H1 (cell line): ENCODE results near the gene RIBC2. TPM values are rescaled to one million over a fixed set of nuclear protein-coding genes. Genes with fewer than 3 reads are reported as not detected.
A peak's percentile ranks its signal among the peaks of the same experiment; 100 is the strongest.

Experiments
- BRCA1 ChIP-seq: IDR thresholded peaks from 2 replicates; pipeline ENCODE4 v1.6.1; 2012; ENCODE audit warnings: low read depth, low read length, improper control_type of control experiment
- POU5F1 ChIP-seq: IDR thresholded peaks from 2 replicates; pipeline ENCODE4 v1.6.1; 2011; ENCODE audit warnings: low read depth, mild to moderate bottlenecking, low read length, moderate library complexity
- ZNF274 ChIP-seq: IDR thresholded peaks from 2 replicates; pipeline ENCODE4 v1.7.0; 2012; ENCODE audit warnings: low read length, borderline replicate concordance; ENCODE audit errors: extremely low read depth
- polyA plus RNA-seq, 7 experiments: library from polyadenylated mRNA; depleted of rRNA in 3 of 7; stranded (reverse) in 5 of 7; unstranded in 2 of 7; fragments of >200 nt in 5 of 7; fragments of 200-250 nt in 2 of 7; gene quantifications; 1 replicate in 5 of 7; 2 replicates in 1 of 7; 4 replicates in 1 of 7; pipeline versions ENCODE4 v1.2.1 to v1.2.3, GENCODE V29; 2011 to 2013; ENCODE audit warnings: missing spikeins in 2 of 7, mixed read lengths in 2 of 7
- total RNA-seq: library from RNA; stranded (reverse); fragmentation: NEBNext Ultra II Directional; extraction: Animal tissue kit (Norgen Biotek cat#: 25700); gene quantifications from 2 replicates; pipeline ENCODE4 v1.2.1, GENCODE V29; 2021
- TF ChIP-seq, protein P1 (sequence below): fragments of 300-600 bp; sonication (generic); IDR thresholded peaks from 2 replicates; pipeline ENCODE4 v1.7.1; 2012; ENCODE audit warnings: low read length, moderate library complexity, mild to moderate bottlenecking, inconsistent platforms; ENCODE audit not compliant: insufficient replicate concordance
- TF ChIP-seq, protein P2 (sequence below), 3 experiments: IDR thresholded peaks; 1 replicate in 2 of 3; 2 replicates in 1 of 3; pipeline versions ENCODE4 v1.5.1 to v1.6.1; 2011; ENCODE audit warnings: low read length in 3 of 3, mild to moderate bottlenecking in 3 of 3, inconsistent platforms in 2 of 3, low read depth in 1 of 3, moderate library complexity in 1 of 3; ENCODE audit not compliant: insufficient read depth in 1 of 3; ENCODE audit errors: control extremely low read depth in 1 of 3
- TF ChIP-seq, protein P3 (sequence below): IDR thresholded peaks from 2 replicates; pipeline ENCODE4 v1.6.1; 2011; ENCODE audit warnings: low read depth, mild to moderate bottlenecking, low read length; ENCODE audit not compliant: insufficient read depth

RIBC2 gene
- total and polyA plus RNA-seq, 2 of the 8 experiments (the other 6 are each of a cell fraction or from before 2014, with no cell fraction given), result 0.79 to 2.1 TPM

DNA sequence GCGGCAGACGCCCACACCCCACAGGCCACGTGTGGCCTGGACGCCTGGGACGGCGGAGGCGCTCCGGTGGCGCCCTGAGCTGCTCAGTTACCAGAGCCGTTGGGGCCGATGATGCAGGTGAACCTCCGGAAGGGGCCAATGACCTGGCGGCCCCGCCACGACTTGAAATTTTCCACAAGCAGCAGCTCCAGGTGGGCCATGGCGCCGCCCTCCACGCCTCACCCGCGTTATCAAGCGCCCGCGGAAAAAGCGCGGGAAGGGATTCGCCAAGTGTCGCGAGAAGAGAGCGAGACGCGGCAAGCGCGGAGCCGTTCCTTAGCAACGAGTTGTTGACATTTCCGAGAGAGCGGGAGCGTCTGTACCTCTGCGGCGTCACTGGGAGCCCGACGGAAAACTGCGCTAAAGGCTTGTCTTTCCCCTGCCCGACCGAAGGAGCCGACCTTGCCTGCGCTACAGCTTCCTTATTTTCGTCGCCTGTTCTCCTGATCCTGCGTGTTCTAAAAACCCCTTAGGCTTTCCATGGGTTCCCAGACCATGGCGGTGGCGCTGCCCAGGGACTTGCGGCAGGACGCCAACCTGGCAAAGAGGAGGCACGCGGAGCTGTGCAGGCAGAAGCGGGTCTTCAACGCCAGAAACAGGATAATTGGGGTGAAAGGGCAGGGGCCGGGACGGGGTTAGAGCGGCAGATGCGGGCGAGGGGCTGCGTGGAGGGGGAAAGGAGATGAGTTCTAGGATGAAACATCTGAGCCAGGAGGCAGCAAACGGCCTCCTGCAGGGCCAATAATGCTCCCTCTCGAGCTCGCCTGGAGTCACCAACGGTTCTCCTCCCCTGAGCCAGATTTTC is at the start of gene RIBC2, which contains the start of gene SMC1B (continued):
- TF ChIP-seq, protein P1, sequence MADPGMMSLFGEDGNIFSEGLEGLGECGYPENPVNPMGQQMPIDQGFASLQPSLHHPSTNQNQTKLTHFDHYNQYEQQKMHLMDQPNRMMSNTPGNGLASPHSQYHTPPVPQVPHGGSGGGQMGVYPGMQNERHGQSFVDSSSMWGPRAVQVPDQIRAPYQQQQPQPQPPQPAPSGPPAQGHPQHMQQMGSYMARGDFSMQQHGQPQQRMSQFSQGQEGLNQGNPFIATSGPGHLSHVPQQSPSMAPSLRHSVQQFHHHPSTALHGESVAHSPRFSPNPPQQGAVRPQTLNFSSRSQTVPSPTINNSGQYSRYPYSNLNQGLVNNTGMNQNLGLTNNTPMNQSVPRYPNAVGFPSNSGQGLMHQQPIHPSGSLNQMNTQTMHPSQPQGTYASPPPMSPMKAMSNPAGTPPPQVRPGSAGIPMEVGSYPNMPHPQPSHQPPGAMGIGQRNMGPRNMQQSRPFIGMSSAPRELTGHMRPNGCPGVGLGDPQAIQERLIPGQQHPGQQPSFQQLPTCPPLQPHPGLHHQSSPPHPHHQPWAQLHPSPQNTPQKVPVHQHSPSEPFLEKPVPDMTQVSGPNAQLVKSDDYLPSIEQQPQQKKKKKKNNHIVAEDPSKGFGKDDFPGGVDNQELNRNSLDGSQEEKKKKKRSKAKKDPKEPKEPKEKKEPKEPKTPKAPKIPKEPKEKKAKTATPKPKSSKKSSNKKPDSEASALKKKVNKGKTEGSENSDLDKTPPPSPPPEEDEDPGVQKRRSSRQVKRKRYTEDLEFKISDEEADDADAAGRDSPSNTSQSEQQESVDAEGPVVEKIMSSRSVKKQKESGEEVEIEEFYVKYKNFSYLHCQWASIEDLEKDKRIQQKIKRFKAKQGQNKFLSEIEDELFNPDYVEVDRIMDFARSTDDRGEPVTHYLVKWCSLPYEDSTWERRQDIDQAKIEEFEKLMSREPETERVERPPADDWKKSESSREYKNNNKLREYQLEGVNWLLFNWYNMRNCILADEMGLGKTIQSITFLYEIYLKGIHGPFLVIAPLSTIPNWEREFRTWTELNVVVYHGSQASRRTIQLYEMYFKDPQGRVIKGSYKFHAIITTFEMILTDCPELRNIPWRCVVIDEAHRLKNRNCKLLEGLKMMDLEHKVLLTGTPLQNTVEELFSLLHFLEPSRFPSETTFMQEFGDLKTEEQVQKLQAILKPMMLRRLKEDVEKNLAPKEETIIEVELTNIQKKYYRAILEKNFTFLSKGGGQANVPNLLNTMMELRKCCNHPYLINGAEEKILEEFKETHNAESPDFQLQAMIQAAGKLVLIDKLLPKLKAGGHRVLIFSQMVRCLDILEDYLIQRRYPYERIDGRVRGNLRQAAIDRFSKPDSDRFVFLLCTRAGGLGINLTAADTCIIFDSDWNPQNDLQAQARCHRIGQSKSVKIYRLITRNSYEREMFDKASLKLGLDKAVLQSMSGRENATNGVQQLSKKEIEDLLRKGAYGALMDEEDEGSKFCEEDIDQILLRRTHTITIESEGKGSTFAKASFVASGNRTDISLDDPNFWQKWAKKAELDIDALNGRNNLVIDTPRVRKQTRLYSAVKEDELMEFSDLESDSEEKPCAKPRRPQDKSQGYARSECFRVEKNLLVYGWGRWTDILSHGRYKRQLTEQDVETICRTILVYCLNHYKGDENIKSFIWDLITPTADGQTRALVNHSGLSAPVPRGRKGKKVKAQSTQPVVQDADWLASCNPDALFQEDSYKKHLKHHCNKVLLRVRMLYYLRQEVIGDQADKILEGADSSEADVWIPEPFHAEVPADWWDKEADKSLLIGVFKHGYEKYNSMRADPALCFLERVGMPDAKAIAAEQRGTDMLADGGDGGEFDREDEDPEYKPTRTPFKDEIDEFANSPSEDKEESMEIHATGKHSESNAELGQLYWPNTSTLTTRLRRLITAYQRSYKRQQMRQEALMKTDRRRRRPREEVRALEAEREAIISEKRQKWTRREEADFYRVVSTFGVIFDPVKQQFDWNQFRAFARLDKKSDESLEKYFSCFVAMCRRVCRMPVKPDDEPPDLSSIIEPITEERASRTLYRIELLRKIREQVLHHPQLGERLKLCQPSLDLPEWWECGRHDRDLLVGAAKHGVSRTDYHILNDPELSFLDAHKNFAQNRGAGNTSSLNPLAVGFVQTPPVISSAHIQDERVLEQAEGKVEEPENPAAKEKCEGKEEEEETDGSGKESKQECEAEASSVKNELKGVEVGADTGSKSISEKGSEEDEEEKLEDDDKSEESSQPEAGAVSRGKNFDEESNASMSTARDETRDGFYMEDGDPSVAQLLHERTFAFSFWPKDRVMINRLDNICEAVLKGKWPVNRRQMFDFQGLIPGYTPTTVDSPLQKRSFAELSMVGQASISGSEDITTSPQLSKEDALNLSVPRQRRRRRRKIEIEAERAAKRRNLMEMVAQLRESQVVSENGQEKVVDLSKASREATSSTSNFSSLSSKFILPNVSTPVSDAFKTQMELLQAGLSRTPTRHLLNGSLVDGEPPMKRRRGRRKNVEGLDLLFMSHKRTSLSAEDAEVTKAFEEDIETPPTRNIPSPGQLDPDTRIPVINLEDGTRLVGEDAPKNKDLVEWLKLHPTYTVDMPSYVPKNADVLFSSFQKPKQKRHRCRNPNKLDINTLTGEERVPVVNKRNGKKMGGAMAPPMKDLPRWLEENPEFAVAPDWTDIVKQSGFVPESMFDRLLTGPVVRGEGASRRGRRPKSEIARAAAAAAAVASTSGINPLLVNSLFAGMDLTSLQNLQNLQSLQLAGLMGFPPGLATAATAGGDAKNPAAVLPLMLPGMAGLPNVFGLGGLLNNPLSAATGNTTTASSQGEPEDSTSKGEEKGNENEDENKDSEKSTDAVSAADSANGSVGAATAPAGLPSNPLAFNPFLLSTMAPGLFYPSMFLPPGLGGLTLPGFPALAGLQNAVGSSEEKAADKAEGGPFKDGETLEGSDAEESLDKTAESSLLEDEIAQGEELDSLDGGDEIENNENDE, result no peak
- TF ChIP-seq, protein P2, sequence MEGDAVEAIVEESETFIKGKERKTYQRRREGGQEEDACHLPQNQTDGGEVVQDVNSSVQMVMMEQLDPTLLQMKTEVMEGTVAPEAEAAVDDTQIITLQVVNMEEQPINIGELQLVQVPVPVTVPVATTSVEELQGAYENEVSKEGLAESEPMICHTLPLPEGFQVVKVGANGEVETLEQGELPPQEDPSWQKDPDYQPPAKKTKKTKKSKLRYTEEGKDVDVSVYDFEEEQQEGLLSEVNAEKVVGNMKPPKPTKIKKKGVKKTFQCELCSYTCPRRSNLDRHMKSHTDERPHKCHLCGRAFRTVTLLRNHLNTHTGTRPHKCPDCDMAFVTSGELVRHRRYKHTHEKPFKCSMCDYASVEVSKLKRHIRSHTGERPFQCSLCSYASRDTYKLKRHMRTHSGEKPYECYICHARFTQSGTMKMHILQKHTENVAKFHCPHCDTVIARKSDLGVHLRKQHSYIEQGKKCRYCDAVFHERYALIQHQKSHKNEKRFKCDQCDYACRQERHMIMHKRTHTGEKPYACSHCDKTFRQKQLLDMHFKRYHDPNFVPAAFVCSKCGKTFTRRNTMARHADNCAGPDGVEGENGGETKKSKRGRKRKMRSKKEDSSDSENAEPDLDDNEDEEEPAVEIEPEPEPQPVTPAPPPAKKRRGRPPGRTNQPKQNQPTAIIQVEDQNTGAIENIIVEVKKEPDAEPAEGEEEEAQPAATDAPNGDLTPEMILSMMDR (IDR thresholded peaks at IDR 0.05; ENCODE audit: control extremely low read depth in 1 of 3, insufficient read depth in 1 of 3, low read depth in 1 of 3, low read length in 3 of 3), result no peak
- peak; percentile 91 for TF ChIP-seq BRCA1
- TF ChIP-seq, protein P3, sequence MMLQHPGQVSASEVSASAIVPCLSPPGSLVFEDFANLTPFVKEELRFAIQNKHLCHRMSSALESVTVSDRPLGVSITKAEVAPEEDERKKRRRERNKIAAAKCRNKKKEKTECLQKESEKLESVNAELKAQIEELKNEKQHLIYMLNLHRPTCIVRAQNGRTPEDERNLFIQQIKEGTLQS, result no peak
- TF ChIP-seq ZNF274, result no peak
- TF ChIP-seq POU5F1, result no peak
